GM12878 (cell line): ENCODE results near the gene ADGRD1. TPM values are rescaled to one million over a fixed set of nuclear protein-coding genes. Genes with fewer than 3 reads are reported as not detected.

ENCODE experiments used
- ATAC-seq: fragments of 200-7000 bp; cut with Tn5 transposase; 3 replicates; pipeline ENCODE4 v1.9.1; 2020; ENCODE audit warnings: mild to moderate bottlenecking, moderate library complexity
- BruUV-seq: library from RNA; stranded (reverse); fragments of 400-500 nt; replicated peaks from 2 replicates; lab custom pipeline; 2021; lab: Mats Ljungman, UMichigan
- CTCF ChIA-PET: fragments of 300-600 bp; sonication (Branson Sonifier 250); formaldehyde crosslinking; extraction: SDS; loops from one replicate; lab custom pipeline; 2021; ENCODE audit warnings: inconsistent platforms; lab: Yijun Ruan, JAX
- POLR2A ChIA-PET: fragments of 350-600 bp; formaldehyde crosslinking; extraction: SDS; loops from one replicate; lab custom pipeline; 2021; ENCODE audit warnings: inconsistent platforms; lab: Charles Lee
- RAD21 ChIA-PET: fragments of 300-600 bp; sonication (Branson Sonifier 250); formaldehyde crosslinking; loops from one replicate; lab custom pipeline; 2023; ENCODE audit warnings: antibody characterized with exemption; ENCODE audit not compliant: unreplicated experiment; lab: Charles Lee
- SMC1A ChIA-PET: fragments of 300-600 bp; sonication (Branson Sonifier 250); formaldehyde crosslinking; loops from one replicate; lab custom pipeline; 2023; ENCODE audit not compliant: unreplicated experiment, uncharacterized antibody; lab: Charles Lee
- DNase-seq: peaks from one replicate; pipeline ENCODE4 v3.0.0-alpha.2; 2011; ENCODE audit warnings: low read depth, low spot score
- FAIRE-seq: peaks from 3 replicates; lab custom pipeline; 2011; peaks lifted over from hg19 to GRCh38; lab: Jason Lieb, UNC
- H2AFZ ChIP-seq: 2 replicates; pipeline ENCODE4 v1.6.0; 2011; ENCODE audit warnings: low read depth, low read length, control low read depth; ENCODE audit not compliant: control insufficient read depth
- H3K27ac ChIP-seq: 2 replicates; pipeline ENCODE4 v1.5.1; 2011; ENCODE audit warnings: control low read depth; ENCODE audit not compliant: control insufficient read depth, insufficient read depth
- H3K27me3 ChIP-seq, 2 experiments: replicated peaks in 1 of 2; 2 replicates each; pipeline versions ENCODE4 v1.6.0 to v1.6.1; 2011; ENCODE audit warnings: low read length in 1 of 2; ENCODE audit not compliant: control insufficient read depth in 2 of 2, insufficient read depth in 2 of 2
- H3K36me3 ChIP-seq, 2 experiments: 2 replicates each; pipeline ENCODE4 v1.5.1; 2011; ENCODE audit warnings: low read length in 1 of 2; ENCODE audit not compliant: control insufficient read depth in 2 of 2, insufficient read depth in 2 of 2
- H3K4me1 ChIP-seq: 2 replicates; pipeline ENCODE4 v1.6.1; 2011; ENCODE audit warnings: mild to moderate bottlenecking, low read length, moderate library complexity, mixed read lengths; ENCODE audit not compliant: control insufficient read depth, insufficient read depth
- H3K4me2 ChIP-seq: 2 replicates; pipeline ENCODE4 v1.6.0; 2011; ENCODE audit warnings: control low read depth; ENCODE audit not compliant: control insufficient read depth, insufficient read depth
- H3K4me3 ChIP-seq: fragments of 200-600 bp; sonication (generic); 2 replicates; pipeline ENCODE4 v1.5.1; 2016
- H3K79me2 ChIP-seq: 2 replicates; pipeline ENCODE4 v1.6.0; 2011; ENCODE audit warnings: low read length; ENCODE audit not compliant: control insufficient read depth, insufficient read depth
- H3K9ac ChIP-seq: 2 replicates; pipeline ENCODE4 v1.8.0; 2011; ENCODE audit warnings: low read length, control low read depth, mixed read lengths; ENCODE audit not compliant: control insufficient read depth, insufficient read depth
- H3K9me3 ChIP-seq: replicated peaks from 3 replicates; pipeline ENCODE4 v1.5.1; 2011; ENCODE audit warnings: mild to moderate bottlenecking, low read length; ENCODE audit not compliant: control insufficient read depth, insufficient read depth
- H4K20me1 ChIP-seq: 2 replicates; pipeline ENCODE4 v1.6.0; 2011; ENCODE audit not compliant: control insufficient read depth, insufficient read depth
- HDGF ChIP-seq: fragments of 450-650 bp; IDR thresholded peaks from 2 replicates; pipeline ENCODE4 v1.6.1; 2016; ENCODE audit warnings: antibody characterized with exemption
- KLF5 ChIP-seq: fragments of 450-650 bp; IDR thresholded peaks from 2 replicates; pipeline ENCODE4 v1.6.1; 2014; ENCODE audit warnings: mild to moderate bottlenecking; ENCODE audit not compliant: partially characterized antibody
- NR2F1 ChIP-seq: fragments of 450-650 bp; conservative IDR thresholded peaks from 2 replicates; pipeline ENCODE4 v1.6.1; 2017; ENCODE audit warnings: mild to moderate bottlenecking
- PAX5 ChIP-seq: IDR thresholded peaks from 2 replicates; pipeline ENCODE4 v1.6.1; 2011; ENCODE audit warnings: low read depth, low read length, borderline replicate concordance
- RAD21 ChIP-seq: IDR thresholded peaks from 2 replicates; pipeline ENCODE4 v1.6.1; 2011; ENCODE audit warnings: mild to moderate bottlenecking, low read depth, low read length, moderate library complexity; ENCODE audit not compliant: insufficient read depth
- SMC3 ChIP-seq: IDR thresholded peaks from 2 replicates; pipeline ENCODE4 v1.6.1; 2011; ENCODE audit warnings: low read length, improper control_type of control experiment, borderline replicate concordance
- WGBS: methylation state at CpG from one replicate; pipeline ENCODE4 v1.1.6; 2016; ENCODE audit warnings: low lambda C conversion rate; ENCODE audit not compliant: insufficient replicate concordance, insufficient coverage; ENCODE audit errors: missing lambda C conversion rate; 5-methylcytosine and 5-hydroxymethylcytosine counted together
- in situ Hi-C: fragments of 300-500 bp; cut with MboI; formaldehyde crosslinking; loops from 9 replicates; pipeline ENCODE4 v1.14.3; 2018; ENCODE audit warnings: mixed read lengths
- intact Hi-C: fragments of 100-400 bp; cut with micrococcal nuclease; formaldehyde crosslinking; loops from one replicate; pipeline ENCODE4 v1.14.2; 2022; ENCODE audit not compliant: unreplicated experiment
- polyA plus RNA-seq, 11 experiments: library from polyadenylated mRNA; depleted of rRNA in 4 of 11; unstranded in 6 of 11; stranded (reverse) in 5 of 11; fragments of >200 nt; fragmentation: Nextera tagmentation in 4 of 11; fragmentation: Illumina TruSeq in 1 of 11; extraction: Ambion mirVana in 4 of 11; extraction: Trizol in 1 of 11; gene quantifications; 1 replicate in 1 of 11; 2 replicates in 10 of 11; pipeline versions ENCODE4 v1.2.1 to v1.2.3, GENCODE V29; 2011 to 2016; ENCODE audit warnings: inconsistent platforms in 2 of 11, missing spikeins in 2 of 11, low read depth in 1 of 11
- total RNA-seq, 4 experiments: library from RNA; depleted of rRNA in 3 of 4; stranded (reverse); fragments of >200 nt in 3 of 4; fragmentation: Illumina TruSeq in 1 of 4; extraction: Trizol in 1 of 4; gene quantifications; 2 replicates each; pipeline versions ENCODE4 v1.2.1 to v1.2.3, GENCODE V29; 2013 to 2021
- TF ChIP-seq, protein P1 (sequence below), 3 experiments: IDR thresholded peaks in 2 of 3; conservative IDR thresholded peaks in 1 of 3; 2 replicates each; pipeline ENCODE4 v1.5.1; 2011; ENCODE audit warnings: low read depth in 3 of 3, low read length in 3 of 3, mild to moderate bottlenecking in 3 of 3, control low read depth in 2 of 3, moderate library complexity in 2 of 3, inconsistent platforms in 1 of 3, mixed read lengths in 1 of 3; ENCODE audit not compliant: control insufficient read depth in 2 of 3, insufficient read depth in 1 of 3; ENCODE audit errors: extremely low read depth in 1 of 3

Gene ADGRD1
- total and polyA plus RNA-seq, 10 of the 15 experiments (the other 5 are each of a cell fraction or from before 2014, with no cell fraction given), result 0.15 to 12.7 (median 1.2) TPM

DNA sequence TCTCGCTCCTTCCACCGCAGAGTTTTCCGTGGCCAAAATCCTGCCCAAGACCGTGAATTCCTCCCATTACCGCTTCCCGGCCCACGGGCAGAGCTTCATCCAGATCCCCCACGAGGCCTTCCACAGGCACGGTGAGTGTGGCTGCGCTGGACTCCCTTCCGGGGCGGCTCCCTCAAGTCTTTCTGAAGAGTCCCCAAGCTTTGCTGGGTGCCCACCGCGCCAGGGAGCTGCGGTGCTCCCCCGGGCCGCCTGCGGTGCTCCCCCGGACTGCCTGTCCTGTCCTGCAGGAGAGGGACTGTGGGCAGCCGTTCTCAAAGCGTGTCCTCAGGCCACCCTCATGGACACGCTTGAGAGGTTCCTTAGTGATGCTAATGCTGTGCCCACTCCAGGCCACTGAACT, 50.5 kb downstream of the ADGRD1 start:
- intact Hi-C loops (loop anchor here (5.0 kb wide), 1 partner anchor 132 kb away; the partner anchor contains the start of gene RAN), in situ Hi-C loops (no loop called here)
- Histone ChIP-seq H3K27ac (no peak overlapping the region), H3K36me3 (no peaks in the 10 kb centered on the region)
- SMC1A ChIA-PET, result no interaction called here
- 0% methylated on average over 21 of the region's 22 CpGs for WGBS
- no peak for ATAC-seq
- CTCF ChIA-PET, result interaction anchor here (1.0 kb wide), 1 partner anchor 12 kb away, joined by 4 read pairs; no protein-coding TSS in a partner anchor
- RAD21 ChIA-PET, result interaction anchor here (1.1 to 1.7 kb wide), 2 partner anchors 50 to 58 kb away, joined by 3 to 4 read pairs; partner anchors contain the start of gene ADGRD1
- TF ChIP-seq KLF5 (no peak), PAX5 (peak; percentile 56; the same call in 1 of the 2 replicates)
- TF ChIP-seq, all 136 proteins: peak for 1
- no peak for DNase-seq
- Histone ChIP-seq H3K79me2 (no peaks in the 10 kb centered on the region), H3K27me3 (no peaks in the 10 kb centered on the region), H4K20me1 (no peaks in the 10 kb centered on the region), H3K4me3 (no peak overlapping the region), H3K4me2 (no peak overlapping the region), H2AFZ (no peak overlapping the region), H3K4me1 (peaks cover 14% of the 10 kb centered on the region), H3K9me3 (no peaks in the 10 kb centered on the region; the same call in 1 of the 3 replicates), H3K9ac (no peak overlapping the region)
- FAIRE-seq, result no peak
- BruUV-seq, result no TSS peak
- POLR2A ChIA-PET, result interaction anchor here (1.4 kb wide), 1 partner anchor 22 kb away, joined by 4 read pairs; no protein-coding TSS in a partner anchor

DNA sequence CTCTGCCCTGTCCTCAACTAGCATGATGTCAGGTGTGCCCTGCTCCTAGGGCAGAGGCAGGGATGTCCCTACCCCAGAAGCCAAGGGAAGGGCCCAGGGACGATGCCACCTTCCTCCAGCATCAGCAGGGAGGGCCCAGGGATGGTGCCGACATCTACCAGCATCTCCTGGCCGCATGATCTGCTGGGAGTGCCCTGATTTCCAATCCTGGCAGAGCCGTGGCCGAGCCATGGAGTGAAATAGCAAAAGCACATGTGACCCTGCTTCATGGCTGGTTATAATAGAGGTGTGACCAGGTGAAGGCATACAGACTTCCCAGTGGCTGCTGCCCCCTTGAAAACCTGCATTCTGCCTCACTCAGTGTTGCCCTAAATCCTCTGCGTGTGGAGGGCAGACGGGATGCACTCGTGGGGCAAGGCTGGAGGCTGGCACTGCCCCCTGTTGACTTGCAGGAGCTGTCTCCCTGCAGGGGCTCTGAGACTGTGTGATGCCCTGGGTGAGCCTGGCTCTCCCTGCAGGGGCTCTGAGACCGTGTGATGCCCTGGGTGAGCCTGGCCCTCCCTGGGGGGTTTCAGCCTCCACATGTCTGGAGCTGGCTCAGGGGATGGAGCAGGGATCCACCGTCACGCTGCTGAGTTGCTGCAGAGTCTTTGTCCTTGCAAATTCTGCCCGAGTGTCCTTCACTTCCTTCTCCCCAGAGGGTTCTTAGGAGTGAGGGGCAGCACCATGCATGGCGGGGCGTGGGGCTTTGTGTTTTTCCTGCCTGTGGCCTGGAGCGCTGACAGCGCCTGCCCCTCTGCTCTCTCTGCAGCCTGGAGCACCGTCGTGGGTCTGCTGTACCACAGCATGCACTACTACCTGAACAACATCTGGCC, 51.7 kb downstream of the ADGRD1 start:
- in situ Hi-C loops, result no loop called here
- no peak for TF ChIP-seq HDGF
- TF ChIP-seq, protein P1, sequence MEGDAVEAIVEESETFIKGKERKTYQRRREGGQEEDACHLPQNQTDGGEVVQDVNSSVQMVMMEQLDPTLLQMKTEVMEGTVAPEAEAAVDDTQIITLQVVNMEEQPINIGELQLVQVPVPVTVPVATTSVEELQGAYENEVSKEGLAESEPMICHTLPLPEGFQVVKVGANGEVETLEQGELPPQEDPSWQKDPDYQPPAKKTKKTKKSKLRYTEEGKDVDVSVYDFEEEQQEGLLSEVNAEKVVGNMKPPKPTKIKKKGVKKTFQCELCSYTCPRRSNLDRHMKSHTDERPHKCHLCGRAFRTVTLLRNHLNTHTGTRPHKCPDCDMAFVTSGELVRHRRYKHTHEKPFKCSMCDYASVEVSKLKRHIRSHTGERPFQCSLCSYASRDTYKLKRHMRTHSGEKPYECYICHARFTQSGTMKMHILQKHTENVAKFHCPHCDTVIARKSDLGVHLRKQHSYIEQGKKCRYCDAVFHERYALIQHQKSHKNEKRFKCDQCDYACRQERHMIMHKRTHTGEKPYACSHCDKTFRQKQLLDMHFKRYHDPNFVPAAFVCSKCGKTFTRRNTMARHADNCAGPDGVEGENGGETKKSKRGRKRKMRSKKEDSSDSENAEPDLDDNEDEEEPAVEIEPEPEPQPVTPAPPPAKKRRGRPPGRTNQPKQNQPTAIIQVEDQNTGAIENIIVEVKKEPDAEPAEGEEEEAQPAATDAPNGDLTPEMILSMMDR (IDR thresholded peaks at IDR 0.05 in 2 of 3, conservative IDR thresholded peaks at IDR 0.05 in 1 of 3; ENCODE audit: control insufficient read depth in 2 of 3, extremely low read depth in 1 of 3, insufficient read depth in 1 of 3, low read depth in 3 of 3, low read length in 3 of 3), result peak; percentile 10 to 37 (median 34); a peak in 3 of 6 replicates
- peak; percentile 24; the same call in 1 of the 2 replicates for TF ChIP-seq SMC3
- 0 out of 2 replicates have a peak, but pooled peaks have one; percentile 10 for TF ChIP-seq RAD21
- TF ChIP-seq NR2F1, result no peak
- TF ChIP-seq, all 136 proteins: peak for 3
- intact Hi-C loops, result no loop called here
- no peaks in the 10 kb centered on the region for H4K20me1 ChIP-seq
- BruUV-seq, result no TSS peak
- no peaks in the 10 kb centered on the region for H3K79me2 ChIP-seq
- no peaks in the 10 kb centered on the region for H3K27me3 ChIP-seq
- H3K9ac ChIP-seq, result no peak overlapping the region
- ChIA-PET POLR2A (no interaction called here), CTCF (interaction anchor here (1.0 kb wide), 1 partner anchor 89 kb away, joined by 4 read pairs; no protein-coding TSS in a partner anchor), SMC1A (no interaction called here), RAD21 (no interaction called here)
- FAIRE-seq, result no peak
- H3K27ac ChIP-seq, result no peak overlapping the region
- no peaks in the 10 kb centered on the region for H3K36me3 ChIP-seq
- no peak overlapping the region for H3K4me2 ChIP-seq
- H3K4me3 ChIP-seq, result no peak overlapping the region
- WGBS, result 45% methylated on average over 18 of the region's 18 CpGs
- H3K9me3 ChIP-seq, result no peaks in the 10 kb centered on the region; the same call in 1 of the 3 replicates
- no peak for DNase-seq
- peaks cover 14% of the 10 kb centered on the region for H3K4me1 ChIP-seq
- no peak overlapping the region for H2AFZ ChIP-seq
- ATAC-seq, result peak; percentile 67
